H1 (cell line): ENCODE results near the gene HMX1. TPM values are rescaled to one million over a fixed set of nuclear protein-coding genes. Genes with fewer than 3 reads are reported as not detected.

ENCODE experiments used
- CTCF ChIA-PET: fragments of 300-600 bp; sonication (Branson Sonifier 250); formaldehyde crosslinking; loops from one replicate; lab custom pipeline; 2021; ENCODE audit not compliant: partially characterized antibody; lab: Charles Lee
- POLR2A ChIA-PET: fragments of 300-600 bp; sonication (Branson Sonifier 250); formaldehyde crosslinking; loops from one replicate; lab custom pipeline; 2021; ENCODE audit warnings: inconsistent platforms; ENCODE audit not compliant: partially characterized antibody; lab: Charles Lee
- DNase-seq, 2 experiments: peaks; one replicate each; pipeline versions ENCODE4 v3.0.0 to v3.0.0-alpha.2; 2010 to 2022; ENCODE audit warnings: low spot score in 2 of 2, low read depth in 1 of 2, mixed read lengths in 1 of 2
- FAIRE-seq: peaks from 2 replicates; lab custom pipeline; 2011; peaks lifted over from hg19 to GRCh38; lab: Jason Lieb, UNC
- H2AFZ ChIP-seq: 2 replicates; pipeline ENCODE4 v1.8.1; 2012; ENCODE audit warnings: low read length, inconsistent platforms
- H2AK5ac ChIP-seq: 2 replicates; pipeline ENCODE4 v1.6.1; 2013; ENCODE audit warnings: low read depth, low read length
- H2BK120ac ChIP-seq: replicated peaks from 2 replicates; pipeline ENCODE3; 2013; ENCODE audit warnings: low read depth, low read length, inconsistent platforms
- H2BK12ac ChIP-seq: 2 replicates; pipeline ENCODE4 v1.6.1; 2013; ENCODE audit warnings: low read depth, low read length
- H2BK15ac ChIP-seq: 2 replicates; pipeline ENCODE4 v1.6.1; 2013; ENCODE audit warnings: low read length
- H2BK20ac ChIP-seq: 2 replicates; pipeline ENCODE4 v1.6.1; 2013; ENCODE audit warnings: low read length
- H2BK5ac ChIP-seq: 2 replicates; pipeline ENCODE4 v1.6.1; 2013; ENCODE audit warnings: low read depth, low read length
- H3K14ac ChIP-seq: 2 replicates; pipeline ENCODE4 v1.6.1; 2013; ENCODE audit warnings: inconsistent platforms; ENCODE audit not compliant: insufficient read length
- H3K18ac ChIP-seq: 2 replicates; pipeline ENCODE4 v1.6.1; 2013; ENCODE audit warnings: low read length; ENCODE audit errors: extremely low read depth
- H3K23ac ChIP-seq: 2 replicates; pipeline ENCODE4 v1.6.1; 2013; ENCODE audit warnings: inconsistent platforms; ENCODE audit not compliant: insufficient read length
- H3K23me2 ChIP-seq: 2 replicates; pipeline ENCODE4 v1.6.1; 2013; ENCODE audit warnings: low read depth, low read length
- H3K27ac ChIP-seq: 2 replicates; pipeline ENCODE4 v1.6.1; 2011; ENCODE audit warnings: low read depth, low read length, inconsistent platforms
- H3K27me3 ChIP-seq, 4 experiments: replicated peaks in 1 of 4; 1 replicate in 1 of 4; 2 replicates in 3 of 4; pipeline versions ENCODE4 v1.6.1 to v1.8.1; 2011 to 2013; ENCODE audit warnings: low read length in 3 of 4, mild to moderate bottlenecking in 3 of 4, inconsistent platforms in 2 of 4, mixed read lengths in 2 of 4, moderate library complexity in 1 of 4; ENCODE audit not compliant: control insufficient read depth in 3 of 4, insufficient read depth in 3 of 4; ENCODE audit errors: extremely low read depth in 1 of 4
- H3K36me3 ChIP-seq, 4 experiments: 2 replicates each; pipeline versions ENCODE4 v1.6.1 to v1.8.1; 2011 to 2013; ENCODE audit warnings: mild to moderate bottlenecking in 4 of 4, low read length in 3 of 4, moderate library complexity in 2 of 4, control low read depth in 1 of 4, inconsistent platforms in 1 of 4; ENCODE audit not compliant: insufficient read depth in 4 of 4, control insufficient read depth in 2 of 4
- H3K4ac ChIP-seq: replicated peaks from 2 replicates; pipeline ENCODE3; 2013; ENCODE audit warnings: low read length, low read depth, mixed read lengths, inconsistent platforms; ENCODE audit not compliant: insufficient read length
- H3K4me1 ChIP-seq, 4 experiments: replicated peaks in 1 of 4; 1 replicate in 1 of 4; 2 replicates in 3 of 4; pipeline versions ENCODE4 v1.6.1 to v1.8.1; 2011 to 2013; ENCODE audit warnings: low read length in 3 of 4, inconsistent platforms in 2 of 4, mixed read lengths in 1 of 4; ENCODE audit not compliant: insufficient read depth in 4 of 4, control insufficient read depth in 3 of 4
- H3K4me2 ChIP-seq, 2 experiments: 2 replicates each; pipeline versions ENCODE4 v1.6.1 to v1.8.1; 2011 to 2013; ENCODE audit warnings: low read depth in 2 of 2, low read length in 2 of 2, control low read depth in 1 of 2, inconsistent platforms in 1 of 2, mild to moderate bottlenecking in 1 of 2; ENCODE audit not compliant: insufficient read depth in 1 of 2
- H3K4me3 ChIP-seq, 4 experiments: fragments of 200-600, 300-600 bp in 1 of 4; sonication (generic), shearing (Covaris generic), sonication (Bioruptor Twin) in 1 of 4; 2 replicates each; pipeline versions ENCODE4 v1.5.1 to v1.8.1; 2011 to 2016; ENCODE audit warnings: low read length in 4 of 4, low read depth in 3 of 4, control low read depth in 2 of 4, inconsistent platforms in 2 of 4, mild to moderate bottlenecking in 2 of 4, mixed read lengths in 1 of 4, moderate library complexity in 1 of 4; ENCODE audit not compliant: insufficient read depth in 2 of 4; ENCODE audit errors: extremely low read depth in 1 of 4
- H3K56ac ChIP-seq: replicated peaks from 2 replicates; pipeline ENCODE3; 2013; ENCODE audit warnings: low read depth, mild to moderate bottlenecking, mixed read lengths, low read length, inconsistent platforms; ENCODE audit not compliant: insufficient read length
- H3K79me1 ChIP-seq: 2 replicates; pipeline ENCODE4 v1.6.1; 2013; ENCODE audit warnings: low read depth, low read length, control low read depth
- H3K79me2 ChIP-seq, 2 experiments: 2 replicates each; pipeline versions ENCODE4 v1.6.1 to v1.8.1; 2012 to 2013; ENCODE audit warnings: low read length in 2 of 2, mild to moderate bottlenecking in 2 of 2, inconsistent platforms in 1 of 2; ENCODE audit not compliant: insufficient read depth in 2 of 2, control insufficient read depth in 1 of 2
- H3K9ac ChIP-seq, 4 experiments: replicated peaks in 1 of 4; 1 replicate in 1 of 4; 2 replicates in 3 of 4; pipeline versions ENCODE4 v1.6.1 to v1.8.1; 2011 to 2013; ENCODE audit warnings: low read depth in 3 of 4, low read length in 3 of 4, control low read depth in 2 of 4, mild to moderate bottlenecking in 2 of 4, moderate library complexity in 2 of 4, inconsistent platforms in 1 of 4; ENCODE audit errors: extremely low read depth in 1 of 4
- H3K9me3 ChIP-seq, 2 experiments: 2 replicates each; pipeline versions ENCODE4 v1.6.1 to v1.8.1; 2012 to 2013; ENCODE audit warnings: mild to moderate bottlenecking in 2 of 2, moderate library complexity in 2 of 2, control low read depth in 1 of 2, inconsistent platforms in 1 of 2, low read depth in 1 of 2, low read length in 1 of 2, mixed read lengths in 1 of 2; ENCODE audit not compliant: insufficient read depth in 2 of 2
- H4K20me1 ChIP-seq, 2 experiments: replicated peaks in 1 of 2; 2 replicates each; pipeline versions ENCODE3 to v1.8.1; 2011 to 2013; ENCODE audit warnings: inconsistent platforms in 2 of 2, low read length in 2 of 2, mild to moderate bottlenecking in 1 of 2; ENCODE audit not compliant: insufficient read depth in 2 of 2, control insufficient read depth in 1 of 2
- H4K5ac ChIP-seq: 2 replicates; pipeline ENCODE4 v1.6.1; 2013; ENCODE audit warnings: low read length, low read depth, mixed read lengths, inconsistent platforms; ENCODE audit not compliant: insufficient read length
- H4K8ac ChIP-seq: 2 replicates; pipeline ENCODE4 v1.8.0; 2013; ENCODE audit warnings: mild to moderate bottlenecking, moderate library complexity, low read length, inconsistent platforms; ENCODE audit not compliant: insufficient read depth; ENCODE audit errors: extremely low read depth
- H4K91ac ChIP-seq: replicated peaks from 2 replicates; pipeline ENCODE3; 2013; ENCODE audit warnings: low read length, mixed read lengths, inconsistent platforms; ENCODE audit not compliant: insufficient read length
- ATF3 ChIP-seq: IDR thresholded peaks from 2 replicates; pipeline ENCODE4 v1.6.1; 2011; ENCODE audit warnings: low read depth, mild to moderate bottlenecking, low read length; ENCODE audit not compliant: insufficient read depth
- CTBP2 ChIP-seq: IDR thresholded peaks from 2 replicates; pipeline ENCODE4 v1.7.0; 2011; ENCODE audit warnings: borderline replicate concordance, mild to moderate bottlenecking, moderate library complexity, mixed read lengths, low read length; ENCODE audit not compliant: insufficient read depth, insufficient read length
- E2F6 ChIP-seq: IDR thresholded peaks from 2 replicates; pipeline ENCODE4 v1.6.1; 2012; ENCODE audit warnings: inconsistent platforms
- HDAC6 ChIP-seq: IDR thresholded peaks from one replicate; pipeline ENCODE4 v1.7.1; 2012; ENCODE audit warnings: low read depth, mild to moderate bottlenecking, inconsistent platforms, low read length, moderate library complexity
- JUN ChIP-seq: IDR thresholded peaks from 2 replicates; pipeline ENCODE4 v1.6.1; 2011; ENCODE audit warnings: low read depth, mild to moderate bottlenecking, improper control_type of control experiment, low read length
- KDM4A ChIP-seq: IDR thresholded peaks from one replicate; pipeline ENCODE4 v1.7.1; 2012; ENCODE audit warnings: low read depth, mild to moderate bottlenecking, moderate library complexity, low read length, inconsistent platforms; ENCODE audit not compliant: severe bottlenecking
- PHF8 ChIP-seq: fragments of 200-600 bp; sonication (generic); conservative IDR thresholded peaks from 2 replicates; pipeline ENCODE4 v1.7.1; 2012; ENCODE audit warnings: low read depth, mild to moderate bottlenecking, inconsistent platforms, low read length, moderate library complexity
- RAD21 ChIP-seq, 2 experiments: IDR thresholded peaks in 1 of 2; conservative IDR thresholded peaks in 1 of 2; 2 replicates each; pipeline ENCODE4 v1.6.1; 2011; ENCODE audit warnings: low read depth in 2 of 2, low read length in 2 of 2, improper control_type of control experiment in 1 of 2, inconsistent platforms in 1 of 2, mild to moderate bottlenecking in 1 of 2, moderate library complexity in 1 of 2
- SP2 ChIP-seq: IDR thresholded peaks from 2 replicates; pipeline ENCODE4 v1.6.1; 2012; ENCODE audit warnings: mild to moderate bottlenecking, low read length, inconsistent platforms
- TAF1 ChIP-seq: IDR thresholded peaks from 2 replicates; pipeline ENCODE4 v1.6.1; 2011; ENCODE audit warnings: mild to moderate bottlenecking, low read depth, low read length
- TAF7 ChIP-seq: optimal IDR thresholded peaks from 2 replicates; pipeline ENCODE3; 2011; ENCODE audit warnings: low read depth, mild to moderate bottlenecking, inconsistent platforms, low read length, moderate library complexity, borderline replicate concordance
- WGBS, 2 experiments: shearing (Covaris generic) in 1 of 2; methylation state at CpG; one replicate each; pipeline versions ENCODE4 v1.1.6 to v1.1.7; 2013 to 2015; ENCODE audit warnings: low lambda C conversion rate in 2 of 2, mixed read lengths in 2 of 2, inconsistent platforms in 1 of 2, low coverage in 1 of 2, missing lambda C conversion rate in 1 of 2; ENCODE audit not compliant: insufficient replicate concordance in 2 of 2, insufficient coverage in 1 of 2, insufficient read length in 1 of 2; ENCODE audit errors: extremely low coverage in 1 of 2, missing lambda C conversion rate in 1 of 2; 5-methylcytosine and 5-hydroxymethylcytosine counted together
- polyA plus RNA-seq, 7 experiments: library from polyadenylated mRNA; depleted of rRNA in 3 of 7; stranded (reverse) in 5 of 7; unstranded in 2 of 7; fragments of >200 nt in 5 of 7; fragments of 200-250 nt in 2 of 7; gene quantifications; 1 replicate in 5 of 7; 2 replicates in 1 of 7; 4 replicates in 1 of 7; pipeline versions ENCODE4 v1.2.1 to v1.2.3, GENCODE V29; 2011 to 2013; ENCODE audit warnings: missing spikeins in 2 of 7, mixed read lengths in 2 of 7
- total RNA-seq: library from RNA; stranded (reverse); fragmentation: NEBNext Ultra II Directional; extraction: Animal tissue kit (Norgen Biotek cat#: 25700); gene quantifications from 2 replicates; pipeline ENCODE4 v1.2.1, GENCODE V29; 2021

Gene HMX1
- total and polyA plus RNA-seq, 2 of the 8 experiments (the other 6 are each of a cell fraction or from before 2014, with no cell fraction given), result 0.26 TPM; not detected in 1

DNA sequence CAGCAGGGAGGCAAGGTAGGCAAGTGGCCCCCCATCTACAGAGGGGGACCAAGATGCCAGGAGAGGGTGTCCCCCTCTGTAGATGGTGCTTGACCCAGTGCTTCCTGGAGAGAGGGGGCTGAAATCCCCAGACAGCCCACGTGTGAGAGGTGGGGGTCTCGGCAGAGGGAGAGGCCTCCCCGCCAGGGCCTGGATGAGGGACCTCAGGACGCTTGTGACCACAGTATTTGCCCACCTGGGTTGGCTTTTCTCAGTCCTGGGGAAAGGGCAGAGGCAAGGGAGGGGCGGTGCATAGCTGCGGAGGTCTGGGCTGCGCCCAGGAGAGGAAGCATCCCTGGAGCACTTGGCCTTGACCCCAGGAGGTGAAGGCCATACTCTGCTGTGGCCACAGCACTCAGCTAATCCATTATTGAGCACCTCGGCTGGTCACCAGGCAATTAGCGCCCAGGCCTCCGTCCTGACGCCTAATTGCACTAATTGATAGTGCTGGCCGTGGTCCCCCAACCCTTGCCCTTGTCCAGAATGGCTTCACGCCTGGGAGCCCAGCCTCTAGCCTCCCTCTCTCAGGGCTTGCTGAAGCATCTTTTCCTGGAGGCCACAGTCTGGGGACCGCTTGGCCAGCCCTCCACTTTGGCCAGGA lies 30.7 kb downstream of the HMX1 start:
- no peaks in the 10 kb centered on the region for H3K79me1 ChIP-seq
- DNase-seq (peak in 1 of 2 experiments; percentile 28), FAIRE-seq (no peak)
- H4K5ac ChIP-seq, result no peak overlapping the region
- no peak overlapping the region for H2AFZ ChIP-seq
- H2BK12ac ChIP-seq, result no peak overlapping the region
- H4K20me1 ChIP-seq, result peaks cover 0 to 6% of the 10 kb centered on the region in 2 experiments
- no peaks in the 10 kb centered on the region for H3K79me2 ChIP-seq
- CTCF ChIA-PET, result interaction anchor here (0.6 to 2.0 kb wide), 3 partner anchors 24 to 794 kb away, joined by 4 to 5 read pairs (median 5); no protein-coding TSS in a partner anchor
- H3K4me2 ChIP-seq, result no peak overlapping the region
- H2BK5ac ChIP-seq, result no peak overlapping the region
- H3K23ac ChIP-seq, result no peak overlapping the region
- H3K4ac ChIP-seq, result no peak overlapping the region
- no peak overlapping the region for H2AK5ac ChIP-seq
- H3K56ac ChIP-seq, result no peak overlapping the region
- H3K27ac ChIP-seq, result no peak overlapping the region
- H3K18ac ChIP-seq, result no peak overlapping the region
- peaks cover 2 to 5% of the 10 kb centered on the region in 2 experiments; a peak in 1 of 4 replicates for H3K9me3 ChIP-seq
- WGBS, 2 experiments, result 85% methylated on average over 14 of the region's 14 CpGs; no CpG with 5 or more reads in 1 of the 2 experiments
- no peak overlapping the region for H2BK20ac ChIP-seq
- no peaks in the 10 kb centered on the region for H3K36me3 ChIP-seq
- no peak overlapping the region for H3K4me3 ChIP-seq
- no peak overlapping the region for H3K9ac ChIP-seq
- H4K91ac ChIP-seq, result no peak overlapping the region
- no peak overlapping the region for H2BK15ac ChIP-seq
- no peak overlapping the region for H3K14ac ChIP-seq
- H3K4me1 ChIP-seq, result peaks cover 0 to 6% (median 3%) of the 10 kb centered on the region in 4 experiments; a peak in 4 of 7 replicates
- H4K8ac ChIP-seq, result no peak overlapping the region
- POLR2A ChIA-PET, result no interaction called here
- no peak overlapping the region for H2BK120ac ChIP-seq
- H3K23me2 ChIP-seq, result peaks cover 11% of the 10 kb centered on the region; the same call in 1 of the 2 replicates
- no peaks in the 10 kb centered on the region for H3K27me3 ChIP-seq
- TF ChIP-seq RAD21 (IDR thresholded peaks at IDR 0.05 in 1 of 2, conservative IDR thresholded peaks at IDR 0.05 in 1 of 2; ENCODE audit: low read depth in 2 of 2, low read length in 2 of 2) (no peak), JUN (no peak), CTBP2 (no peak), E2F6 (no peak), TAF1 (no peak), PHF8 (no peak), ATF3 (no peak), SP2 (no peak), HDAC6 (no peak), KDM4A (no peak), TAF7 (no peak)
